WTC11 (cell line): ENCODE data around the gene SIN3B.

Source experiments
- CDX4 ChIP-seq: fragments of 250-450 bp; sonication (Bioruptor Pico); IDR thresholded peaks from 2 replicates; pipeline ENCODE4 v1.9.0; 2021; ENCODE audit warnings: moderate library complexity, mild to moderate bottlenecking, inconsistent platforms, borderline replicate concordance
- IRF1 ChIP-seq: sonication (generic); formaldehyde crosslinking; IDR thresholded peaks from 2 replicates; pipeline ENCODE4 v1.8.0; 2023; ENCODE audit warnings: missing genetic modification reagents
- MLX ChIP-seq: sonication (generic); formaldehyde crosslinking; IDR thresholded peaks from 2 replicates; pipeline ENCODE4 v1.8.1; 2023; ENCODE audit warnings: mild to moderate bottlenecking, missing genetic modification reagents, moderate library complexity
- NFATC4 ChIP-seq: fragments of 250-450 bp; sonication (Bioruptor Pico); IDR thresholded peaks from 2 replicates; pipeline ENCODE4 v1.9.0; 2021; ENCODE audit warnings: mild to moderate bottlenecking
- PRRX2 ChIP-seq: fragments of 250-450 bp; sonication (Bioruptor Pico); IDR thresholded peaks from 2 replicates; pipeline ENCODE4 v1.8.0; 2021; ENCODE audit warnings: mild to moderate bottlenecking
- RELA ChIP-seq: sonication (generic); formaldehyde crosslinking; IDR thresholded peaks from 2 replicates; pipeline ENCODE4 v1.8.1; 2022; ENCODE audit warnings: missing genetic modification reagents, mild to moderate bottlenecking, borderline replicate concordance
- TCF7 ChIP-seq: sonication (generic); formaldehyde crosslinking; IDR thresholded peaks from 2 replicates; pipeline ENCODE4 v1.8.0; 2022; ENCODE audit warnings: mild to moderate bottlenecking, low read depth, missing genetic modification reagents, moderate library complexity
- TEAD1 ChIP-seq: sonication (generic); formaldehyde crosslinking; IDR thresholded peaks from 2 replicates; pipeline ENCODE4 v1.8.0; 2022; ENCODE audit warnings: mild to moderate bottlenecking, missing genetic modification reagents
- USF2 ChIP-seq: sonication (generic); formaldehyde crosslinking; IDR thresholded peaks from 2 replicates; pipeline ENCODE4 v1.8.1; 2023; ENCODE audit warnings: mild to moderate bottlenecking, missing genetic modification reagents, moderate library complexity
- TF ChIP-seq, protein P1 (sequence below): fragments of 200-600 bp; IDR thresholded peaks from 2 replicates; pipeline ENCODE4 v1.8.0; 2022; ENCODE audit warnings: antibody characterized with exemption
- TF ChIP-seq, protein P2 (sequence below): sonication (generic); formaldehyde crosslinking; IDR thresholded peaks from 2 replicates; pipeline ENCODE4 v1.8.0; 2022; ENCODE audit warnings: missing genetic modification reagents
- TF ChIP-seq, protein P3 (sequence below): sonication (generic); formaldehyde crosslinking; IDR thresholded peaks from 2 replicates; pipeline ENCODE4 v1.8.0; 2022; ENCODE audit warnings: mild to moderate bottlenecking, missing genetic modification reagents

GRCh38 chr19:16892868-16893685 lies 63.9 kb downstream of the SIN3B start:
- TF ChIP-seq, protein P1, sequence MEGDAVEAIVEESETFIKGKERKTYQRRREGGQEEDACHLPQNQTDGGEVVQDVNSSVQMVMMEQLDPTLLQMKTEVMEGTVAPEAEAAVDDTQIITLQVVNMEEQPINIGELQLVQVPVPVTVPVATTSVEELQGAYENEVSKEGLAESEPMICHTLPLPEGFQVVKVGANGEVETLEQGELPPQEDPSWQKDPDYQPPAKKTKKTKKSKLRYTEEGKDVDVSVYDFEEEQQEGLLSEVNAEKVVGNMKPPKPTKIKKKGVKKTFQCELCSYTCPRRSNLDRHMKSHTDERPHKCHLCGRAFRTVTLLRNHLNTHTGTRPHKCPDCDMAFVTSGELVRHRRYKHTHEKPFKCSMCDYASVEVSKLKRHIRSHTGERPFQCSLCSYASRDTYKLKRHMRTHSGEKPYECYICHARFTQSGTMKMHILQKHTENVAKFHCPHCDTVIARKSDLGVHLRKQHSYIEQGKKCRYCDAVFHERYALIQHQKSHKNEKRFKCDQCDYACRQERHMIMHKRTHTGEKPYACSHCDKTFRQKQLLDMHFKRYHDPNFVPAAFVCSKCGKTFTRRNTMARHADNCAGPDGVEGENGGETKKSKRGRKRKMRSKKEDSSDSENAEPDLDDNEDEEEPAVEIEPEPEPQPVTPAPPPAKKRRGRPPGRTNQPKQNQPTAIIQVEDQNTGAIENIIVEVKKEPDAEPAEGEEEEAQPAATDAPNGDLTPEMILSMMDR: no peak
- TF ChIP-seq PRRX2 (CRISPR knock-in tag): no peak
- TF ChIP-seq IRF1 (CRISPR knock-in tag): no peak
- TF ChIP-seq NFATC4 (CRISPR knock-in tag): no peak
- TF ChIP-seq, protein P2, sequence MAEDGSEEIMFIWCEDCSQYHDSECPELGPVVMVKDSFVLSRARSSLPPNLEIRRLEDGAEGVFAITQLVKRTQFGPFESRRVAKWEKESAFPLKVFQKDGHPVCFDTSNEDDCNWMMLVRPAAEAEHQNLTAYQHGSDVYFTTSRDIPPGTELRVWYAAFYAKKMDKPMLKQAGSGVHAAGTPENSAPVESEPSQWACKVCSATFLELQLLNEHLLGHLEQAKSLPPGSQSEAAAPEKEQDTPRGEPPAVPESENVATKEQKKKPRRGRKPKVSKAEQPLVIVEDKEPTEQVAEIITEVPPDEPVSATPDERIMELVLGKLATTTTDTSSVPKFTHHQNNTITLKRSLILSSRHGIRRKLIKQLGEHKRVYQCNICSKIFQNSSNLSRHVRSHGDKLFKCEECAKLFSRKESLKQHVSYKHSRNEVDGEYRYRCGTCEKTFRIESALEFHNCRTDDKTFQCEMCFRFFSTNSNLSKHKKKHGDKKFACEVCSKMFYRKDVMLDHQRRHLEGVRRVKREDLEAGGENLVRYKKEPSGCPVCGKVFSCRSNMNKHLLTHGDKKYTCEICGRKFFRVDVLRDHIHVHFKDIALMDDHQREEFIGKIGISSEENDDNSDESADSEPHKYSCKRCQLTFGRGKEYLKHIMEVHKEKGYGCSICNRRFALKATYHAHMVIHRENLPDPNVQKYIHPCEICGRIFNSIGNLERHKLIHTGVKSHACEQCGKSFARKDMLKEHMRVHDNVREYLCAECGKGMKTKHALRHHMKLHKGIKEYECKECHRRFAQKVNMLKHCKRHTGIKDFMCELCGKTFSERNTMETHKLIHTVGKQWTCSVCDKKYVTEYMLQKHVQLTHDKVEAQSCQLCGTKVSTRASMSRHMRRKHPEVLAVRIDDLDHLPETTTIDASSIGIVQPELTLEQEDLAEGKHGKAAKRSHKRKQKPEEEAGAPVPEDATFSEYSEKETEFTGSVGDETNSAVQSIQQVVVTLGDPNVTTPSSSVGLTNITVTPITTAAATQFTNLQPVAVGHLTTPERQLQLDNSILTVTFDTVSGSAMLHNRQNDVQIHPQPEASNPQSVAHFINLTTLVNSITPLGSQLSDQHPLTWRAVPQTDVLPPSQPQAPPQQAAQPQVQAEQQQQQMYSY: no peak
- no peak for TF ChIP-seq MLX (CRISPR knock-in tag)
- TF ChIP-seq CDX4 (CRISPR knock-in tag): no peak
- TF ChIP-seq TCF7: no peak
- TF ChIP-seq USF2 (CRISPR knock-in tag): no peak
- TF ChIP-seq RELA (CRISPR knock-in tag): no peak
- no peak for TF ChIP-seq TEAD1 (CRISPR knock-in tag)
- TF ChIP-seq, protein P3, sequence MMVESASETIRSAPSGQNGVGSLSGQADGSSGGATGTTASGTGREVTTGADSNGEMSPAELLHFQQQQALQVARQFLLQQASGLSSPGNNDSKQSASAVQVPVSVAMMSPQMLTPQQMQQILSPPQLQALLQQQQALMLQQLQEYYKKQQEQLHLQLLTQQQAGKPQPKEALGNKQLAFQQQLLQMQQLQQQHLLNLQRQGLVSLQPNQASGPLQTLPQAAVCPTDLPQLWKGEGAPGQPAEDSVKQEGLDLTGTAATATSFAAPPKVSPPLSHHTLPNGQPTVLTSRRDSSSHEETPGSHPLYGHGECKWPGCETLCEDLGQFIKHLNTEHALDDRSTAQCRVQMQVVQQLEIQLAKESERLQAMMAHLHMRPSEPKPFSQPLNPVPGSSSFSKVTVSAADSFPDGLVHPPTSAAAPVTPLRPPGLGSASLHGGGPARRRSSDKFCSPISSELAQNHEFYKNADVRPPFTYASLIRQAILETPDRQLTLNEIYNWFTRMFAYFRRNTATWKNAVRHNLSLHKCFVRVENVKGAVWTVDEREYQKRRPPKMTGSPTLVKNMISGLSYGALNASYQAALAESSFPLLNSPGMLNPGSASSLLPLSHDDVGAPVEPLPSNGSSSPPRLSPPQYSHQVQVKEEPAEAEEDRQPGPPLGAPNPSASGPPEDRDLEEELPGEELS (CRISPR knock-in tag): no peak
